Ishikawa (cell line): ENCODE results near the gene RIN3.

Experiments
- CEBPB ChIP-seq: IDR thresholded peaks from 2 replicates; pipeline ENCODE4 v1.6.1; 2012
- FOXM1 ChIP-seq: IDR thresholded peaks from 2 replicates; pipeline ENCODE4 v1.6.1; 2012; ENCODE audit warnings: low read depth, borderline replicate concordance
- NFIC ChIP-seq: IDR thresholded peaks from 2 replicates; pipeline ENCODE4 v1.6.1; 2012
- RAD21 ChIP-seq: IDR thresholded peaks from 2 replicates; pipeline ENCODE4 v1.6.1; 2012; ENCODE audit warnings: low read depth
- TAF1 ChIP-seq: IDR thresholded peaks from 2 replicates; pipeline ENCODE4 v1.6.1; 2012; ENCODE audit warnings: low read depth, mild to moderate bottlenecking
- TEAD4 ChIP-seq: IDR thresholded peaks from 2 replicates; pipeline ENCODE4 v1.6.1; 2012
- YY1 ChIP-seq: IDR thresholded peaks from 2 replicates; pipeline ENCODE4 v1.6.1; 2012; ENCODE audit warnings: low read depth
- TF ChIP-seq, protein P1 (sequence below): IDR thresholded peaks from 2 replicates; pipeline ENCODE4 v1.6.1; 2012; ENCODE audit warnings: low read depth, mild to moderate bottlenecking
- TF ChIP-seq, protein P2 (sequence below): IDR thresholded peaks from 2 replicates; pipeline ENCODE4 v1.6.1; 2012

DNA sequence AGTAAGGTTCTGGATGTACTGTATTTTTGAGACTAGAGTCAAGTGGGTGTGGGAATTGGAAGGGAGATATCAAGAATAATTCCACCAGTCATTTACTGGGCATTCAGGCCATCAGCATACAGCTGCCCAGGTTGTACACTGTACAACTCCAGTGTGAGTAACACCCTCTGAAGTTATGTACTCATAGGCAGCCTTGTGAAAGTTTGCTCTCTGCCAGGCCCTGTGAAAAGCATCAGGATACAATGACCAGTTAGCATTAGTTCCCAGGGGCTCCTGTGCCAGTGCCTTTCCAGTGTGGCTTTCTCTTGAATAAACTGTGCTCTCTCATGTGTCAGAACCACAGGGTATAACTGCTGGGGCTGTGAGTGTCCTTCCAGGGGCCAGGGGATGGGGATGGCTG is 145.1 kb downstream of the RIN3 start:
- TF ChIP-seq, protein P1, sequence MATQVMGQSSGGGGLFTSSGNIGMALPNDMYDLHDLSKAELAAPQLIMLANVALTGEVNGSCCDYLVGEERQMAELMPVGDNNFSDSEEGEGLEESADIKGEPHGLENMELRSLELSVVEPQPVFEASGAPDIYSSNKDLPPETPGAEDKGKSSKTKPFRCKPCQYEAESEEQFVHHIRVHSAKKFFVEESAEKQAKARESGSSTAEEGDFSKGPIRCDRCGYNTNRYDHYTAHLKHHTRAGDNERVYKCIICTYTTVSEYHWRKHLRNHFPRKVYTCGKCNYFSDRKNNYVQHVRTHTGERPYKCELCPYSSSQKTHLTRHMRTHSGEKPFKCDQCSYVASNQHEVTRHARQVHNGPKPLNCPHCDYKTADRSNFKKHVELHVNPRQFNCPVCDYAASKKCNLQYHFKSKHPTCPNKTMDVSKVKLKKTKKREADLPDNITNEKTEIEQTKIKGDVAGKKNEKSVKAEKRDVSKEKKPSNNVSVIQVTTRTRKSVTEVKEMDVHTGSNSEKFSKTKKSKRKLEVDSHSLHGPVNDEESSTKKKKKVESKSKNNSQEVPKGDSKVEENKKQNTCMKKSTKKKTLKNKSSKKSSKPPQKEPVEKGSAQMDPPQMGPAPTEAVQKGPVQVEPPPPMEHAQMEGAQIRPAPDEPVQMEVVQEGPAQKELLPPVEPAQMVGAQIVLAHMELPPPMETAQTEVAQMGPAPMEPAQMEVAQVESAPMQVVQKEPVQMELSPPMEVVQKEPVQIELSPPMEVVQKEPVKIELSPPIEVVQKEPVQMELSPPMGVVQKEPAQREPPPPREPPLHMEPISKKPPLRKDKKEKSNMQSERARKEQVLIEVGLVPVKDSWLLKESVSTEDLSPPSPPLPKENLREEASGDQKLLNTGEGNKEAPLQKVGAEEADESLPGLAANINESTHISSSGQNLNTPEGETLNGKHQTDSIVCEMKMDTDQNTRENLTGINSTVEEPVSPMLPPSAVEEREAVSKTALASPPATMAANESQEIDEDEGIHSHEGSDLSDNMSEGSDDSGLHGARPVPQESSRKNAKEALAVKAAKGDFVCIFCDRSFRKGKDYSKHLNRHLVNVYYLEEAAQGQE = no peak
- no peak for TF ChIP-seq TAF1
- no peak for TF ChIP-seq NFIC
- TF ChIP-seq, protein P2, sequence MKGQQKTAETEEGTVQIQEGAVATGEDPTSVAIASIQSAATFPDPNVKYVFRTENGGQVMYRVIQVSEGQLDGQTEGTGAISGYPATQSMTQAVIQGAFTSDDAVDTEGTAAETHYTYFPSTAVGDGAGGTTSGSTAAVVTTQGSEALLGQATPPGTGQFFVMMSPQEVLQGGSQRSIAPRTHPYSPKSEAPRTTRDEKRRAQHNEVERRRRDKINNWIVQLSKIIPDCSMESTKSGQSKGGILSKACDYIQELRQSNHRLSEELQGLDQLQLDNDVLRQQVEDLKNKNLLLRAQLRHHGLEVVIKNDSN = no peak
- TF ChIP-seq RAD21 = no peak
- TF ChIP-seq YY1 = no peak
- TF ChIP-seq CEBPB = no peak
- no peak for TF ChIP-seq TEAD4
- no peak for TF ChIP-seq FOXM1
